CD4-positive, alpha-beta T cell treated with Interleukin-6 at 100 ng/mL for 8 hours (primary cell): ENCODE data around the gene ATXN1.
A peak's percentile ranks its signal among the peaks of the same experiment; 100 is the strongest.

ENCODE experiments used
- DNase-seq: peaks from one replicate; pipeline ENCODE4 v3.0.0-alpha.2; 2020; ENCODE audit warnings: mixed read lengths, low spot score

The ATXN1 gene

DNA sequence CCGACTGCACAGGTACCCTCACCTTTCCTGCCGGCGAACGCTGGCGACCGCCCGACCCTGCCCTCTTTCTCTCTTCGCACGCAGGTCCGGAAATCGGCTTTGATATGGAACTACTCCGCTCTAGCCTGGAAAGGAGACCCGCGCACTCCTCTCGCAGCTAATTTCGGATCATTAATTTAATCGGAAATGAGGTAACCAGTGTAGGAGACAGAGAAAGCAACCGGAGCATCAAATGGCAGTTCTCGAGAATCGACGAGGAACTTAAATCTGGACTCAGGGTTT lies 949 bp upstream of the ATXN1 start:
- DNase-seq, result no peak

DNA sequence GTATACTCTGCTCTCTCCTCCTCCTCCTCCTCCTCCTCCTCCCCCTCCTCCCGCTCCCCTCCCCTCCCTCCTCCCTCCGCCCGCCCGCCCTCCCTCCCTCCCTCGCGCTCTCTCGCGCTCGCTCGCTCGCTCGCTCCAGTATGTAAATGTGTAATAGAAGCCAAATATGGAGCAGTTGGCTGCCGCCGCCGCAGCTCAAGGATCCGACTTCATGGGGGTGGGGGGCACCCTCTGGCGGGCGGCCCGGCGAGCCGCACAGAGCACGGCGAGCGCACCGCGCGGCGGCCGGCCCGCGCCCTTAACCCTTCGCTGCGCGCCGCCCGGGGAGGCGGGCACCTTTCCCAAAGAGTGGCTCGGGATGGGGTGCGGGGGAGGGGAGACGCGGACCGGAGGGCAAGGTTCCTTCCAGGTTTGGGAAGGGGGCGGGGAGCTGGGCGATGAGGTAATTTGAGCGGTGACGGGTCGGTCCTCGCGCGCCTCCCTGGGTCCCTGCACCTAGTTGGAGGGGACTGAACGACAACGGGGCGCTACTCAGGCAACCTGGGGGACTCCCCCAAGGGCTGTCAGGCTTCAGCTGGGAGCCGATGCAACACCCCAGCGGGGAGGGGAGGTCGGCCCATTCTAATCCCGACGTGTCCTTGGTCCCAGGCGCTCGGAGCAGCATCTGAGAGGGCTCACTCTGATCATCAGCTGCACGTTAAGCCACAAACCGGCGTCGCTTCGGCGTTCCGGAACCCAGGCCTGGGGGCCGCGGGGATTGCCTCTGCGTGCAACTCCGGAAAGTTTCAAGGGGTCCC lies 409 bp upstream of the ATXN1 start:
- DNase-seq, result peak; percentile 81

DNA sequence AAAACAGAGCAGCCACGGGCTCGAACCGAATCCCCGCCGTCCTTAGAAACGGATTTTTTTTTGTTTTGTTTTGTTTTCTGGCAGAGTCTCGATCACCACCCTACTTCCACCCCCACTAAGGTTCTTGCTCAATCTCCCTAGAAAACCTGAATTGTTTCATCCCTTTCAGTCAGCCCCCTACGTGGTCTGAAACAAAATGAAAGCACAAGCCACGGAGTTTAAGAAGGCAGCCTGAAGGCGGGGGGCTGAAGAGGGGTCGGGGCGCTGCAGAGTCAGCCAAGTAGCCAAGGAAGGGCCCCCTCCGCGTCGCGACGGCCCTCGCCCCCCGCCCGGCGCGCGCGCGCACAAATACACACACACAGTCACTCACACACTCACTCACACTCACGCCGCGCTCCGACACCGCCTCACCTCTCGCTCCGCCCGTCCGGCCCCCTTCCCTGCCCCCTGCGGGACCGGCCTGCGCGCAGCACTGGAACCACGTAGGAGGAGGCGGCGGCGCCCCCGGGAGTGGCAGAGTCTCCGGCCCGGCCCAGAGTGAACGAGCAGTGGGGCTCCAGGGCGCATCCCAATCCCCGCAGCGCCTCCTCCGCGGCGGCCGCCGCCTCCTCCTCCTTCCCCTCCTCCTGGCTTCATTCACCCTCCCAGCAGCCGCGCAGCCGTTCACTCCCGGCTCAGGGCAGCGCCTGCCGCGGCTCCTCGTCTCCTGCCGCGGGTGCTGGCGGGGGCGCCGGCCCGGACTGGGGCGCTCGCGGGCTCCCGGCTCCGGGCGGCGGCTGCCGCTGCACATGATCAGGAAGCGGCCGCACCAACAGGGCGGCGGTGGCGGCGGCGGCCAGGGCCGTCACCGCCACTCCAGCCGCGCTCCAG lies 1.4 kb downstream of the ATXN1 start:
- DNase-seq, result peak; percentile 68

DNA sequence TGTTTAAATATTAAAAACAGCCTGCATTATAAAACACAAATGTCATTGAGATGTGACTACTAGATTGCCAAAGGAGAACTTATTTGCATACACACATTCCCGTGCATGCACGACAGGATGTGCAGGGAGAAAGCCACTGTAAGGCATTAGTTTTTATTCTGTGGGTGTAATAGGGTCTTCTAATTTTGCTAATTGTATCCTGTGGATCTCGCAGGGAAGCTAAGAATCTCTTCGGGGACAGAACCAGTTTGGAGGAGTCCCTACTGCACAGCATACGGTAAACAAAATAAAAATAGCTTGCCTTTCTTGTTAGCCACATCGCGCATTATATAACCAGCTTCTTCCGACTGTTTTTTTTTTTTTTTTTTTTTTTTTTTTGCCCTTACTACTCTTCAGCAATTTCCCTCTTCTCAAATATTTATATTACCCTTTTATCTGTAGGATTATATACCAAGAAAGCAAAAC lies 2.0 kb downstream of the ATXN1 start:
- no peak for DNase-seq

DNA sequence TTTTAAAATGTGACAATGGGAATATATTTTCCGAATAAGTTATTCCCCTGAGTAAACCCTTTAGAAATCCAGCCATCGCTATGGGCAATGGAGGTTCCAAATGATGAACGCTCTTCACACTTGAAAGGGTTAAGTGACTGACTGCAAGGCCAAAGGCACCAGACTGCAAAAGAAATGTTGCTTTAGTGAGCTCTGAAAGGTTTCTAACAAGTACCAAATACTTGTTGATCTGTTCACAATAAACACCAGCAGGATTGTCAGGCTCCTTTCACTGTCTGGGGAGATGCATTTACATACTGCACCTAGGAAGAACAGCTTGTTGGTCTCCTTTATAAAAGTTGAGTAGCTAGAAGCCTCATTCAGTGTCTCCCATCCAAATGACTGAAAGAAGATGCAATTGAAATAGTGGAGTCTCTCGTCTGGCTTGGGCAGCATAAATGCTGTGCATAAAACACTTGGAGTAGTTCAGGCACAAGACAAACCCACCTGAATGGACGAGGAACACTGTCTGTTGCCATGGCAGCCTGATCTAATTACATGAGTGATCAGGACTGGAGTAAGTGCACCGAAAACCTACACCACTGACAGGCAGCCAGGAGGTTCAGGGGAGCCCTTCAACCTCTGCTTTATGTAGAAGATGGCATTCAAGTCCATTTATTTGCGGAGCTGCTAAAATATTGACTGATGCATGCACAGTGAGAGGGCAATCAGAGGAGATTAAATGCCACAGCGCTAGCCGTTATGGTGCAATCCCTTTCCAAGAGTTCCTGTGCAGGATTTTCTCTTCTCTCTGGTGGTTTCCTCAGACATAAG lies 2.9 kb downstream of the ATXN1 start:
- DNase-seq, result no peak

DNA sequence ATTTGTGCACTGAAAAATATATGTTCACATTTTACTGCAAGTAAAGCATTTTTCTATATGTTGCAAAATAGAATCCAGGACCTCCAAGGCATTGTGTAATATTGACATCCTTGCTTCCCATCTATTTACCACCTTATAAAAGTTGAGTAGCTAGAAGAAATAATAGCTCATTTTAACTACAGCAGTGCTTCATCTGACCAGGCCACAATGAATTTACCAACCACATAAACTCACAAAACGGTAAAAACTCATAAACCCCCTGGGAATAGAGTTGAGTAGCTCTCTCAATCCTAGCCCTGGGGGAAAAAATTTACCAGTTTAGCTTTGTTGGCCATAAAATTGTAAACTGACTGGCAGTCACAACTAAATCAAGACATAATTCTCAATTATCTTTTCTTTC lies 3.9 kb downstream of the ATXN1 start:
- no peak for DNase-seq

DNA sequence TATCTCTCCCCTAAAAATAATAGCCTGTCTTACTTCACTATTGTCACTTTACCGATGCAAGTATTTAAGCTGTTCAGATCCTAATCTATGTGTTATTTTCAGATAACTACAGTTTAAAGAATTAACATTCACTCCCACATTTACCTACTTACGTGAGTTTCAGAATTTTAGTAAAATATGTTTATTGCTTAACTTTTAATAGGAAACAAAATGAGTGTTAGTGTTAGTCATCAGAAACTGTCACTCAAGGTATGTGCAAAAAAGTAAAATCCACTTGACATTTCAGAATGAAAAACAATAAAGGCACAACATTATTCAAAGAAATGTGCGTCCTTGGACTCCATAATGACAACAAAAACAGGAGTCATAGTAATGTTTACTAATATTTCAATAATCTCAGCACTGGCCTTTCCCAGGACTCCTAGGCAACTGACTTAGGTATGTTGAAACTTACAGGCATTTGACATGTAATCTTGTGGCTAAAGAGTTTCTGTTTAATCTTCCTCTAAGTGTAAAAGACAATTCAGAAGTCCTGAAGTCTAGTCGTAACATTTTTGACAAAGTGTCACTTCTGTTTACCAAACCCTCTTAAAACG lies 4.5 kb downstream of the ATXN1 start:
- no peak for DNase-seq

DNA sequence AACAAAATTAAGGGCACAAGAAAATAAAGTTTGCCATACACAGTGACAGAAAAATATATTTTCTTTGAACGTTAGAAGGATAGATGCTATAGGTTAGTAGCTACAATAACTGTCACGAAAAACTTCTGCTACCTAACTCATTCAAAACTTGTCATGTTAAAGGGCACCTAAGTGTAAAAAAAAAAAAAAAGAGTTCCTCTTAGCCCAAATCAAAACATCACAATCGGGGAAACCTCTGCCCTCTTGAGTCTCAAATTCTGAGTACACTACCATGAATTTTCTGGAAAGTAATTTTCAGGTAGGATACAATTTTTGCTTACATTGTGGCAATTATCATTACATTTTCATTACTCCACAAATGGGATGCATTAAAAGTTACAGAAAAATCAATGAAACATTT lies 5.7 kb downstream of the ATXN1 start:
- no peak for DNase-seq

DNA sequence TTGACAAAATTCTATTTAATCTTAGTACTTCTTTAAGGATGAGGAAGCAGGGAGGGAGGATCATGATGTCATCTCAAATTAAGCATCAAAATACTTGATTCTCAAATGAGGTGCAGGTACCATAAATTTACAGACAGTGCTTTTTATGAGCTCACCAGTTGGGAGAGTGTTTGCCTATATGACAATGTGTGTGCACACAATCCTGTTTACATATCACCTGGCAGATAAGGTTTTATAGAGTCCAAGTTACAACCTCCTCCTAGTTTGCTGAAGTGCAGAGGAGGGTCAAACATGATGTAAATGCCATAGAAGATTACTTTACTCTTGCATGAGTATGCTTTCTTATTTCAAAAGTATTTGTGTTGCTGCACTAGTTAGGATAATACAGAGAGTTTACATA lies 6.4 kb downstream of the ATXN1 start:
- no peak for DNase-seq

DNA sequence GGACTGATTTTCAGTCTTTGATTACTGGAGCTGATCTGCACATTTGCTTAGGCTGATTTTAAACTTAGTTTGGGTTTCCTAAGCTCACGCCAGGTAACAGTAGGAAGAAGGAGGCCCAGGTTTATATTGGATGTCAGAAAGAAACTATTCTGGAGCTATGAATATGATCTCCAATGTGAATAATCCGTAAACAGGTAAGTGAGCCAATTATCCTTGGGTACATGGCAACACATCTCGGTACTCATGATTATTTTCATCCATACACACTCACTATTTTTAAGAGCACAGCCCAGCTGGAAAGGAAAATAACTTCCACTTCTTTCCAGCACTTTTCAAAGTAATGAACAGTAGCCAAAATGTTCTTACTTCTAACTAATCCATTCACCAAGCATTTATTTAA lies 7.0 kb downstream of the ATXN1 start:
- no peak for DNase-seq

DNA sequence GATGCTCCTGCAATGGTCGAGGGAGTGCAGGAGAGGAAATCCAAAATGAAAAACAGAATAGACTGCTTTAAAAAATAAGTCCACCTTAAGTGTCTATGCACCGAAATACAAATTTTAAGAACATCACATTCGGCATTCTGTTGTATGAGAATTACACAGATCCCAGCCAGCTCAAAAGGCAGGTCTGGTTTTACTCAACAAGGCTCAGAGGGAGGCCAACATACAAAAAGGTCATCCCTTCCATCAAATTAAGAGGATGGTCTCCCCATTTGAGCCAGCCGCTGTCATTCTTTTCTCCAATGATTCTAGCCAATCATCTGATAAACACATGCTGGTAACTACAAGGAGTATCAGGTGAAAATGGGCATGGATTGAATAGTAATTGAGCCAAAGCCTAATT lies 7.9 kb downstream of the ATXN1 start:
- DNase-seq, result no peak

DNA sequence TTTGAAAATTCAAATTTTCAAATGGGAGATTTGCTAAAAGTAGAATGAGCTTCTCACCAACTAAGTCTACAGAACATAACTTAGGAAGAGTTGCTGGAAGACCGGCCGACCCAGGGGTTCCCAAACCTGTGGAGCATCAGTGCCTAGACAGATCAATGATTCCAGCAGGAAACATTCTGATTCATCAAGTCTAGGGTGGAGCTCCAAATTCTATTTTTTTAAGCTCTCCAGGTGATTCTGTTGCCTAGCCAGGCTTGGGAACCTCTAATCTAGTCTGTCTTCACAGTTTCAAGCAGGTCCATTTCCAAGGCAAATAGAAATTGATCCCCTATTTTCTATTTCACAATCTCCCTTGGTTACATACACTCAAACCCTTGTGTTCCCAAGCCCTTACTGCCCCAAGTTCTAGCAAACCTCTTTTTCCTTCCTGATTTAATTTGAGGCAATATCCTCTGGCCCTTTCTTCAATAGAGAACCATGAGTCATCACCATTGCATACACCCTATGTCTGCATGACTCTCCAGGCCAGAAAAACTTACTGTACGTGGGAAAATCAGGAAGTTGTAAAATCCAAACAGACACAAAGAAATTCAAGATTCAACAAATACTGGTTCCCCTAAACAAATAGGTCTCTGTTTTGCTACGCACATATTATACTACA lies 8.9 kb downstream of the ATXN1 start:
- DNase-seq, result no peak

DNA sequence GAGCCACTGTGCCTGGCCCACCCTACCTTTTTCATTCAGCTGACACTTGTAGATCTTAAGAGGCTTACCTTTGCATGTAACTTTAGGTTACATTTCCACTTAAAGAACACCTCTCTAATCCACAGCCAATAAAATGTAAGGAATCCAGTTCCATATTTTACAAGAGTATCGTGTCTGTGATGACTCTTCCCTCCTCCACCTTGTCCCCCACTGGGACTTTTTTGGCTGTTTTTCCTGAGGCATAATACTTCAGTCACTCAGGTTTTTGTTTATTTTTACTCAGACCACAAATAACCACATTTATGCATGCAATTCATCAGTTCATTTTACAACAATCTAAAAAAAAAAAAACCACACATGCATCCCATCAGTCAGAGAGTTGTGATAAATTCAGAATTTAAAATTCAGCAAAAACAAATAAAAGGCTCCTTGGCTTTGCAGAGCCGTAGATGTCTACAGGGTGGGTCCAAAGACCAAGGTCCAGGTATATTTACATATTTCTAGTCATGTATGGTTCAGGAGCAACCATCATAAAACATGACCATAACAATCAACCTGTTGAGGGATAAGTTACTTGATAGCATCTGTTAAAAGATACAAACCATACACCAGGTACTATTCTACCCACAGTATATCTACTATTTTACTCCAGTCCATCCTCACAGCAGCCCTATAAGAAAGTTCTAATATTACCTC lies 9.9 kb downstream of the ATXN1 start:
- DNase-seq, result no peak

DNA sequence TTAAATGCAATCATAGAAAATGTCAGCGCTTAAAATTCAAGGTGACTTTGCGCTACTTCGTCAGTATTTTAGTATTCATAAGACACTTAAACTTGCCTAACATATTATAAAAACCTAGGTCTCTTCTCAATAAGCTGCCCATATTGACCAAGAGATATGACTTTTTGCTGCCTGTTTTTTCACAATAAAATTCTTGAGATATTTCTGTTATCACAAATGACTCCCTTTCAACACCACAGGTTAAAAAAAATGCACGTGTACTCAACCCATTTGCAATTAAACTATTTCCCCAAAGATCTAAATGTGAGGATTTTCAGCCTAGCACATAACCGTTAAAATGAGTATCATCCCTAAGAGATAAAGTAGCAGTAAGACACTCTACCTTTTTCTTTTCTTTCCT lies 10.7 kb downstream of the ATXN1 start:
- no peak for DNase-seq

DNA sequence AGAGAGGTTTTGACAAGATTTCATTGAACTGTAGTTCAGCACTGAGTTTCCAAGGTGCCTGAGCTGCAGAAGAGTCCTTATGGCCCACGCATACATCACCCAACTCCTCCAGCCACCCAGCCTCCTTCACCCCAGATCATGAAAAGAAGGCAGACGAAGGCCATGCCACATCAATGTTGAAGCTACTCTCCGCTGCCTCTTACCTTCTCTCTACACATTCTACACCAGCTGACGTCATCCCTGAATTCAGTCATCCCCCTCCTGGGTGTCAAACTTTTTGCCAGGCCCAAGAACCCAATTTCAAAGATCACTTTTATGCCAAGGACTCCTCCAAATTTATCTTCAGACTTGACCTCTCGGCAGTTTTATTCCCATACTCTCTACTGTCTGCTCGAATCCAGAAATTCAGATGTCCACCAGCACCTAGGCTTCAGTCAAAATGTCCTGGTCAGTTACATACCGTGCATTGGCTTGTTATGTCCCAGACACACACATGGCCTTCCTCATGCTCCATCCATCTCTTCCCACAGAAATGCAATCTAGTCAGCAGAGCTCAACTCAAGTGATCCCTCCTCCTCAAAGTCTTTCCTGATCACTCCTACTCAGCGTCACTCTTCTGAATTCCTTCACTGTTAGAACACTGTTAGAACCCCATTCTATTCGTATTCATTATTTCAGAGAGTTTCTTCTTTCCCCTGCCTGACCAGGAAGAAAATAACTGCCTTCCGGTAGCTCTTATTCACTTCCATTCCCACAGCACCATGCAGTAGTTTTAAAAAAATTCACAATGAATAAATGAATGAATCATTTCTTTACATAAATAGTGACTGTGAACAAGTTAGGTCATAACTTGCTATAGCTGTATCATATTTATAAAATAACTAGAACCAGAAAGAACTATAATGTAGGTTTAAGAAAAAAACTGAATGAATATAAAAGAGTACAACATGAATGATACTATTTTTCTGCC lies 11.5 kb downstream of the ATXN1 start:
- DNase-seq, result no peak

DNA sequence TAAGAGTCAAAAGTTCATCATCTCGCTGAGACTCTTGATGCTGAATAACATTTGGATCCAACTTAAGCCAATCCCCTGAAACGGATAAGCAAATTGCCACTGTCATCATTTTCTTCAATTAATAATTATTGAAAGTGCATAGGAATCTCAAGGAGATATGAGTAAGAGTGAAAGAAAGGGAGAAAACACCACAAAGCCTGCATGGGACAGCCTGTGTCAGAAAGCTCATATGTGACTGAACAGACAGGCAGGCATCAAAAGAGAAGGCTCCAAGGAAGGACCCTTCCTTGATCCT lies 13.3 kb downstream of the ATXN1 start:
- DNase-seq, result no peak

DNA sequence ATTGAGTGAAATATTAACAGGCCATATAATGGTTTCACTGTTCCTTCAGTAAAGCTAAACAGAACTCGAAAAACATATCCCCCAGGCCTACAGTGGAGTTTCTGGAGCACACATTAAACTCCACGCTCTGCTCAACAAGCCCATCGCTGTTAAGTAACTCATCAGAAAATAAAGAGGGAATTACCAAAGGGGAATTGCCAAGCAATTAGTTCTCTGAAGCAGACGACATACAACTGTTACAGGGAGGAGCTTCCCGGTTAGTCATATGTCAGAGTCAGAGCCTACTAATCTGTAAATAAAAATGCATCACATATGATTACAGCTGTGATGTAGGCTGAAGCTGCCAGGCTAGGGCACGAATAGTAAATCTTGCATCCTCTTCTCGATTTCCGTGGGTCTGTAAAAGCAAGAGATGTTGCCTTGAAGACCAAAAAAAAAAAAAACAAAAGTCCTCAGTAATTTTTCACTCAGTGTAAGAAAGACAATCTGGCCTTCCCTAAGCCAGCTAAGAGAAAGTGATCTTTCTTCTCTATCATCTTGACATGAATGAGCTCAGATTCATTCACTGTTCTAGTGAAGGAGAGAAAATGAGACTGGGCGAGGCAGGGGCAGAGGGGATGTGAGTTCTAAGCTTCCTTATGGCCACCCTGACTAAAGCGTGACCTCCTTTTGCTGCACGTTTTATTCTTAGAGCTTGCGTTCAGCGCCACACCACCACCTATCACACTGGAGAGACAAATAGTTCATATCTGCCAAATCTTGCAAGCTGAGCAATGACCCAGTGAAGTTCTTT lies 13.8 kb downstream of the ATXN1 start:
- no peak for DNase-seq

DNA sequence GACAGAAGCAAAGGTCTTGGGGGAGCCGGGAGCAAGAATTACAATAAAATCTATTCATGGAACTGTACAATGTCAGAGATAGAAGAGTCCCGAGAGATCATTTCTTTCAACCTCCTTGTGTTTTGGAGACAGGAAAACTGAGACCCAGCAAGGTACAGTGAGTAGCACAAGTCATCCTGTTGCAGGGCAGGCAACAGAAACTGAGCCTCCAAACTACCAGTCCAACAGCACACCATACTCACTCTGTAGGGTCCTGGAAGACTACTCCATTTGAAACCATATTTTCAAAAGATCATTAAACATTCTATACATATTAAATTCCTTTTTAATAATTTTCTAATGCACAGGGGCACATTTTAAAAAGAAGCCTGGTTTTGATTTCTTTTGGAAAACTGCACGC lies 14.4 kb downstream of the ATXN1 start:
- DNase-seq, result no peak

DNA sequence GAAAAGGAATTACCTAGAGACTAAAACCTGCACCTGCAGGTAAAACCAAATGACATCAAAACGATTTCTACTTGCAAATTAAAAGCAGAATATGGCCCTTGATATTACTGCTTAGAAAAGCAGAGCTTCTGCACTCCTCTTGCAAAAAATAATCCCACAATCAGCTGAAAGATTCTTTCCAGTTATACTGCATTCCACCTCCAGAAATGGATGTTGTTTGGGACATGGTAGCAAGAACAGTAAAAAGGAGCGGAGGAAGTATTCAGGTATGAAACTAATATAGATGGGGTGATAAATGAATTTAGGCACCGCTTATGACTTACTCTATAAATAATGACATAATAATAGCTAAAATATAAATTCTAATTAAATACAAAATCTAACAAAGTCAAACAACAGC lies 14.9 kb downstream of the ATXN1 start:
- no peak for DNase-seq
